Gastroesophageal sphincter (tissue), 3 donors: ENCODE results near the gene SERPINB4.

ENCODE experiments used
- EP300 ChIP-seq: sonication (generic); formaldehyde crosslinking; IDR thresholded peaks from one replicate; pipeline ENCODE4 v1.6.1; 2017; ENCODE audit warnings: antibody characterized with exemption, mild to moderate bottlenecking
- TF ChIP-seq, protein P1 (sequence below), 4 experiments: fragments of 200-600 bp in 2 of 4; fragments of 450-650 bp in 2 of 4; sonication (generic) in 1 of 4; IDR thresholded peaks; one replicate each; pipeline ENCODE4 v1.5.1; 2017 to 2019; ENCODE audit warnings: antibody characterized with exemption in 4 of 4, mild to moderate bottlenecking in 2 of 4, moderate library complexity in 2 of 4

DNA sequence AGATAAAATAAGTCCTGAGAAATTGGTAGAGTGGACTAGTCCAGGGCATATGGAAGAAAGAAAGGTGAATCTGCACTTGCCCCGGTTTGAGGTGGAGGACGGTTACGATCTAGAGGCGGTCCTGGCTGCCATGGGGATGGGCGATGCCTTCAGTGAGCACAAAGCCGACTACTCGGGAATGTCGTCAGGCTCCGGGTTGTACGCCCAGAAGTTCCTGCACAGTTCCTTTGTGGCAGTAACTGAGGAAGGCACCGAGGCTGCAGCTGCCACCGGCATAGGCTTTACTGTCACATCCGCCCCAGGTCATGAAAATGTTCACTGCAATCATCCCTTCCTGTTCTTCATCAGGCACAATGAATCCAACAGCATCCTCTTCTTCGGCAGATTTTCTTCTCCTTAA, 47.1 kb downstream of the SERPINB4 start:
- TF ChIP-seq, protein P1, sequence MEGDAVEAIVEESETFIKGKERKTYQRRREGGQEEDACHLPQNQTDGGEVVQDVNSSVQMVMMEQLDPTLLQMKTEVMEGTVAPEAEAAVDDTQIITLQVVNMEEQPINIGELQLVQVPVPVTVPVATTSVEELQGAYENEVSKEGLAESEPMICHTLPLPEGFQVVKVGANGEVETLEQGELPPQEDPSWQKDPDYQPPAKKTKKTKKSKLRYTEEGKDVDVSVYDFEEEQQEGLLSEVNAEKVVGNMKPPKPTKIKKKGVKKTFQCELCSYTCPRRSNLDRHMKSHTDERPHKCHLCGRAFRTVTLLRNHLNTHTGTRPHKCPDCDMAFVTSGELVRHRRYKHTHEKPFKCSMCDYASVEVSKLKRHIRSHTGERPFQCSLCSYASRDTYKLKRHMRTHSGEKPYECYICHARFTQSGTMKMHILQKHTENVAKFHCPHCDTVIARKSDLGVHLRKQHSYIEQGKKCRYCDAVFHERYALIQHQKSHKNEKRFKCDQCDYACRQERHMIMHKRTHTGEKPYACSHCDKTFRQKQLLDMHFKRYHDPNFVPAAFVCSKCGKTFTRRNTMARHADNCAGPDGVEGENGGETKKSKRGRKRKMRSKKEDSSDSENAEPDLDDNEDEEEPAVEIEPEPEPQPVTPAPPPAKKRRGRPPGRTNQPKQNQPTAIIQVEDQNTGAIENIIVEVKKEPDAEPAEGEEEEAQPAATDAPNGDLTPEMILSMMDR (IDR thresholded peaks at IDR 0.05) = no peak
- no peak for TF ChIP-seq EP300
